ENCODE data around the gene HNRNPLL. TPM values are rescaled to one million over a fixed set of nuclear protein-coding genes. Genes with fewer than 3 reads are reported as not detected.

HNRNPLL gene
- total RNA-seq, 1 donor from 2014 or later: 39.2 TPM

DNA sequence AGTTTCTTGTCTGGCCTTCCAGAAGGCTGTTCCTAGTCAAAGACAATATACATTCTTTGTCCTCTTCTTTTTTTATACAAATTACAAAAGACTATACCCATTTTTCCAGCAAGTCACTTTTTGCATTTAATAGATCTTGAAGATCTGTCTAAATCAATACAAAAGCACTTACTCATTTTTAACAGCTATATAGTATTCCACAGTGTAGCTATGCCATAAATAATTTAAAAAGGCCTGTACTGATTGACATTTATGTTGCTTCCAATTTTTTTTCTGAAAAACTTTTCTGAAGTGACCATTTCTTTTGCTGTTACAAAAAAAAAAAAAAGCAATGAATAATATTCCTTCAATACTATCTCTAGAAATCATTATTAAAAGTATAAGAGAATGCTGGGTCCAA lies 30.3 kb upstream of the HNRNPLL start:
- DNase-seq (ENCODE audit: low read depth): no peak
- no peak overlapping the region for H3K4me3 ChIP-seq (ENCODE audit: low read depth, low read length)
- no peaks in the 10 kb centered on the region for H3K27me3 ChIP-seq (ENCODE audit: control insufficient read depth, insufficient read depth, low read length)
- TF ChIP-seq, protein P1, sequence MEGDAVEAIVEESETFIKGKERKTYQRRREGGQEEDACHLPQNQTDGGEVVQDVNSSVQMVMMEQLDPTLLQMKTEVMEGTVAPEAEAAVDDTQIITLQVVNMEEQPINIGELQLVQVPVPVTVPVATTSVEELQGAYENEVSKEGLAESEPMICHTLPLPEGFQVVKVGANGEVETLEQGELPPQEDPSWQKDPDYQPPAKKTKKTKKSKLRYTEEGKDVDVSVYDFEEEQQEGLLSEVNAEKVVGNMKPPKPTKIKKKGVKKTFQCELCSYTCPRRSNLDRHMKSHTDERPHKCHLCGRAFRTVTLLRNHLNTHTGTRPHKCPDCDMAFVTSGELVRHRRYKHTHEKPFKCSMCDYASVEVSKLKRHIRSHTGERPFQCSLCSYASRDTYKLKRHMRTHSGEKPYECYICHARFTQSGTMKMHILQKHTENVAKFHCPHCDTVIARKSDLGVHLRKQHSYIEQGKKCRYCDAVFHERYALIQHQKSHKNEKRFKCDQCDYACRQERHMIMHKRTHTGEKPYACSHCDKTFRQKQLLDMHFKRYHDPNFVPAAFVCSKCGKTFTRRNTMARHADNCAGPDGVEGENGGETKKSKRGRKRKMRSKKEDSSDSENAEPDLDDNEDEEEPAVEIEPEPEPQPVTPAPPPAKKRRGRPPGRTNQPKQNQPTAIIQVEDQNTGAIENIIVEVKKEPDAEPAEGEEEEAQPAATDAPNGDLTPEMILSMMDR (IDR thresholded peaks at IDR 0.05; ENCODE audit: insufficient read depth, low read length, poor library complexity, severe bottlenecking): no peak
- H3K36me3 ChIP-seq (ENCODE audit: control insufficient read depth, insufficient read depth, low read length): no peaks in the 10 kb centered on the region

DNA sequence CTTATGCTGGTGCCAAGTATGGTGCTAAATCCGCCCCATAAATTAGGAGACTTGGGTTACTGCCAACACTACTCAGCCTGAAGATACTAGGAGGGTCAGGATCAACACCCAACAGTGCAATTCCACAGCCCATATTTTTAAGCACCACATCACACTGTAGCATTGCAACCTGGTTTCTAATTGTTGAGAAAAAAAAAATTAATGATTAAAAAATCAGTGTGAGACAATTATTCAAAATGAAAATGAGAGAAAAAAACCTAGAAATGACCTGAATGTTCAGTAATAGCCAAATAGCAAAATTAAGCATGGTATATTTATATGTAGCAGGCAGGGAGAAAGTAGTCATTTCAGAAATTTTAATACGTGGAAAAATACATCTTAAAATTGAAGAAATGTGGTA lies 29.2 kb upstream of the HNRNPLL start:
- peaks cover 2% of the 10 kb centered on the region for H3K27me3 ChIP-seq (ENCODE audit: control insufficient read depth, insufficient read depth, low read length)
- no peak overlapping the region for H3K4me3 ChIP-seq (ENCODE audit: low read depth, low read length)
- no peak for DNase-seq (ENCODE audit: low read depth)
- TF ChIP-seq, protein P1 (IDR thresholded peaks at IDR 0.05; ENCODE audit: insufficient read depth, low read length, poor library complexity, severe bottlenecking): no peak
- H3K36me3 ChIP-seq (ENCODE audit: control insufficient read depth, insufficient read depth, low read length): no peaks in the 10 kb centered on the region

DNA sequence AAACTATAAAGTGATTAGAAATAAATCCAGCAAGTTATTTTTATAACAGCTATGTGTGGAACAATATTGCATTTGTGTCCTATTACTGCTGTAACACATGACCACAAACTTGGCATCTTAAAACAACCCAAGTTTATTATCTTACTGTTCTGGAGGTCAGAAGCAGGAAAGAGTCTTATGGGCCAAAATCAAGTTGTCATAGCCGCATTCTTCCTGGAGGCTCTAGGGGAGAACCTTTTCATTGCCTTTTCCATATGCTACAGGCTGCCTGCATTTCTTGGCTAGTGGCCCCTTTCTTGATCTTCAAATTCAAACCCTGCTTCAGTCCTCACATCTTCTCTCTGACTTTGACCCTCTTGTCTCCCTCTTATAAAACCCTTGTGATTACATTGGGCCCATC lies 27.0 kb upstream of the HNRNPLL start:
- no peak for DNase-seq (ENCODE audit: low read depth)
- H3K4me3 ChIP-seq (ENCODE audit: low read depth, low read length): no peak overlapping the region
- no peaks in the 10 kb centered on the region for H3K36me3 ChIP-seq (ENCODE audit: control insufficient read depth, insufficient read depth, low read length)
- TF ChIP-seq, protein P1 (IDR thresholded peaks at IDR 0.05; ENCODE audit: insufficient read depth, low read length, poor library complexity, severe bottlenecking): no peak
- peaks cover 2% of the 10 kb centered on the region for H3K27me3 ChIP-seq (ENCODE audit: control insufficient read depth, insufficient read depth, low read length)

DNA sequence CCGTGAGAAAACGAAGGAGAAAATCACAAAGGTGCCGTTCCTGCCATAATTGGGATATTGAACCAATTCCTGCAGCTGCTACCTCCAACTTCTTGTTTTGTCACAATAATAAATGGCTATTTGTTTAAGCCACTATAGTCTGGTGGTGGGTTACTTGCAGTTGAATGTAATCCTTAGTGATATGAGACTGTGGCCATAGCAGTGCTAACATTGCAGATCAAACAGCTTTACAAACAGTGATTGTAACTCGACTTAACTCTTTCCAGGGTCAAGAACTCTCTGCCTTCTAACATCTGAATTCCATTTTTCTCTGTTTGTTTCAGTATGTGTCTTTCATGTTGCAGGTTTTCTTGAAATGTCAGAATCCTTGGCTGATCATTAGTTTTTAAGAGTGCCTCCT lies 24.7 kb upstream of the HNRNPLL start:
- DNase-seq (ENCODE audit: low read depth): no peak
- TF ChIP-seq, protein P1 (IDR thresholded peaks at IDR 0.05; ENCODE audit: insufficient read depth, low read length, poor library complexity, severe bottlenecking): no peak
- peaks cover 2% of the 10 kb centered on the region for H3K27me3 ChIP-seq (ENCODE audit: control insufficient read depth, insufficient read depth, low read length)
- H3K4me3 ChIP-seq (ENCODE audit: low read depth, low read length): no peak overlapping the region
- no peaks in the 10 kb centered on the region for H3K36me3 ChIP-seq (ENCODE audit: control insufficient read depth, insufficient read depth, low read length)

DNA sequence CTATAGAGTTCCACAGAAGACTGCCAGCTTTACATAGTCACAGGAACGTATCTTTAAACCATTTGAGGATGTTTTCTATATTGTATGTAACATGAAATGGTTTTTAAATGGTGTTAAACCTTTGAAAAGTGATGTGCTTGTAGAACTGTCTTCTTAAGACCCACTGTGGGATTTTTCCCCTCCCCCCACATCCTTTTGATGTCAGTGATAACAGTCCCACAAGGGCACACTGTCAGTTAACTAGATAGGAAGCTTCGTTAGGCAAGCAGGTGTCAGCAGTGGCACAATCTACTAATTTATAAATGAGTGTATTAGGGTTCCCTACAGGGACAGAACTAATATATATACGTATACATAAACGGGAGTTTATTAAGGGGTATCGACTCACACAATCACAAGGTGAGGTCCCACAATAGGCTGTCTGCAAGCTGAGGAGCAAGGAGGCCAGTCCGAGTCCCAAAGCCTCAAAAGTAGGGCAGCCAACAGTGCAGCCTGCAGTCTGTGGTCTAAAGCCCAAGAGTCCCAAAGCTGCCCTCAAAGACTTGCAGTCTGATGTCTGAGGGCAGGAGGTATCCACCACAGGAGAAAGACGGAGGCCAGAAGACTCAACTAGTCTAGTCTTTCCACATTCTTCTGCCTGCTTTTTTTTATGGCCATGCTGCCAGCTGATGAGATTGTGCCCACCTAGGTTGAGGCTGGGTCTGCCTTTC lies 23.8 kb upstream of the HNRNPLL start:
- TF ChIP-seq, protein P1 (IDR thresholded peaks at IDR 0.05; ENCODE audit: insufficient read depth, low read length, poor library complexity, severe bottlenecking): no peak
- no peaks in the 10 kb centered on the region for H3K36me3 ChIP-seq (ENCODE audit: control insufficient read depth, insufficient read depth, low read length)
- H3K27me3 ChIP-seq (ENCODE audit: control insufficient read depth, insufficient read depth, low read length): peaks cover 2% of the 10 kb centered on the region
- no peak for DNase-seq (ENCODE audit: low read depth)
- no peak overlapping the region for H3K4me3 ChIP-seq (ENCODE audit: low read depth, low read length)

DNA sequence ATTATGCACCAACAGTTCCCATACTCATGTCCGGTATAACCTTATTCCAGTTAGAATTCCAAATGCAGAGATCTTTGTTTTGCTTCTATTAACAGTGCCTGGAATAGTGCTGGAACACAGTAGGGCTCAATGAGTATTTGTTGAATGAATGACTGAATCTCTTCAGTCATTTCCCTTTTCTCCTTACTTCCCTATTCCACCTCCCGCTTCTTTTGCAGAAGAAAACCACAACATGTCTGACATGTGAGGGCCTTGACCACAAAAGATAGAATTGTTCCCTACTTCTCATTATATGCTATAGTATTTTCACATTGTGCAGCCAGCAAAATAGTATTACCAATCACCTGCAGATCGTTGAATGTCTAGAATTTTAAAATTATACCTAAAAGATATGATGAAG lies 19.5 kb upstream of the HNRNPLL start:
- DNase-seq (ENCODE audit: low read depth): no peak
- no peaks in the 10 kb centered on the region for H3K36me3 ChIP-seq (ENCODE audit: control insufficient read depth, insufficient read depth, low read length)
- TF ChIP-seq, protein P1 (IDR thresholded peaks at IDR 0.05; ENCODE audit: insufficient read depth, low read length, poor library complexity, severe bottlenecking): no peak
- H3K4me3 ChIP-seq (ENCODE audit: low read depth, low read length): no peak overlapping the region
- peaks cover 11% of the 10 kb centered on the region for H3K27me3 ChIP-seq (ENCODE audit: control insufficient read depth, insufficient read depth, low read length)

Data from kidney epithelial cell (primary cell).